WTC11 (cell line): ENCODE data around the gene PACSIN3.

Source experiments
- ARID4B ChIP-seq: sonication (generic); formaldehyde crosslinking; IDR thresholded peaks from 2 replicates; pipeline ENCODE4 v1.8.0; 2023; ENCODE audit warnings: missing genetic modification reagents, mild to moderate bottlenecking, borderline replicate concordance
- RELA ChIP-seq: sonication (generic); formaldehyde crosslinking; IDR thresholded peaks from 2 replicates; pipeline ENCODE4 v1.8.1; 2022; ENCODE audit warnings: missing genetic modification reagents, mild to moderate bottlenecking, borderline replicate concordance

GRCh38 chr11:47163898-47164297, 22.3 kb downstream of the PACSIN3 start:
- TF ChIP-seq ARID4B, result no peak
- TF ChIP-seq RELA (CRISPR knock-in tag), result no peak
